ENCODE results near the gene CKS1B.

Gene CKS1B

DNA sequence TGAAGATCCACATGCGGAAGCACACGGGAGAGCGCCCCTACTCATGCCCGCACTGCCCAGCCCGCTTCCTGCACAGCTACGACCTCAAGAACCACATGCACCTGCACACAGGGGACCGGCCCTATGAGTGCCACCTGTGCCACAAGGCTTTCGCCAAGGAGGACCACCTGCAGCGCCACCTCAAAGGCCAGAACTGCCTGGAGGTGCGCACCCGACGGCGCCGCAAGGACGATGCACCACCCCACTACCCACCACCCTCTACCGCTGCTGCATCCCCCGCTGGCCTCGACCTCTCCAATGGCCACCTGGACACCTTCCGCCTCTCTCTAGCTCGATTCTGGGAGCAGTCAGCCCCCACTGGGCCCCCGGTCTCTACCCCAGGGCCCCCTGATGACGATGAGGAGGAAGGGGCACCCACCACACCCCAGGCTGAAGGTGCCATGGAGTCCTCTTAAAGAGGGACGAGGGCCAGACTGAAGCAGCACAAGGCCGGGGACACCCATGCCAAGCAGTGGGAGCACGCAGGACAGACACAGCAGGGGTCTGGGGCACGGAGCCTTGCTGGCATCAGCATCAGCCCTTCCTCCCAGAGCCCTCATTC, 41.9 kb downstream of the CKS1B start:
- peak; percentile 22 for DNase-seq

DNA sequence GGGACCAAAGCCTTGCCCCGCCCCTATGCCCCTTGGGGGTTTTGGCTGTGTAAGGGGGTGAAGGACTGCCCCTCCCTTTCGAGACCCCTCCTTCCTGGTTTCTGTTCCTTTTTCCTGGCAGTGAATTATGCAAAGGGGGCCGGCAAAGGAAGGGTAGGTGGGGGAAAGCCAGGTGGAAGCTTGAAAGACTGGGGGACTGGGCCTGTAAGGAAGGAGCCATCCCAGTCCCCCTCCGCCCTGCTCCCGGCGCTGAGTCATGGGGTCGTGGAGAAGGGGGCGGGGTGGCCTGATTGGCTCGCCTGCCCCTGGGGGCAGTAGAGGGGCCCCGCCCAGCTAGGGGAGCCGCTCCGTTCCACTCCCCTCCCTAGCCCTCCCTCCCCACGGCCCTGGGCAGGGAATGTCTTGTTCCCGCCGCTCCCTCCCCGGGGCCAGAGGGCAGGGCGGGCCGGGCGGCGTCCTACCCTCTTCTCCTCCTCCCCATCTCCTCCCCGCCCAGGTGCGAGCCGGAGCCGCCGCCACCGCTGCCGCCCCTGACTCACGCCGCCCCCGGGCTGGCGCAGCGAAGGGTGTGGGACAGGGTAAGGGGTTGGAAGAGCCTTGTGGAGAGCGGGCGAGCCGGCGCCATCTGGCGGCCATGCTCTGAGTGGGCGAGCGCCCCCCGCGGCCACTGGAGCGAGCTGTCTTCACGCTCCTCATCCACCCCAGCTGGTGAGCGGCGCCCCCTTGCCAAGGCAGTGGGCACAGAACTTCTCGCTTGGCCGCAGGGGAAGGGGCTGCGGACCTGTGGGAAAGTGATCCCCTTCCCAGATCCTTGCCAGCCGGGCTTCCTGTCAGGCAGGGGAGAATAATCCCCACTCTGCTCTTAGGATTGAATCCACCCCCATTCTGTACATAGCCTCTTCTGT, 42.8 kb downstream of the CKS1B start:
- DNase-seq: peak; percentile 94

DNA sequence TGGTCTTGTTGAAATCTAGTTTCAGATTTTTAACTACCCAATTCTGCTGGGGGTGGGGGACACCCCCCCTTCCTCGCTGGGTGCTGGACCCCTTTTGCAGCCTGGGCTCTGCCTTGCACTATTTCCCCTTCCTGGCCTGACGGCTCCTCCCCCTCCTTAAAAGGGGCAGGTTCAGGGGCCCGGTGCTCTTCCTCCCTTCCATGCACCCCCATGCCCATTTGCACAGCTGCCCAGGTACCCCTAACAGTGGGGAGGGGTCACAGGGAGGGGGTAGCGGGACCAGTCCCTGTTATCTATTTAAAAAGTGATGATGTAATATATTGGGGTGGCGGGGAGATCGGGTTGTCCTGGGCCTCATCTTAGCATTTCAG, 43.5 kb downstream of the CKS1B start:
- DNase-seq: no peak

GRCh38 chr1:155018617-155019348, 44.3 kb downstream of the CKS1B start:
- DNase-seq: no peak

- DNase-seq: no peak
Observed at GRCh38 chr1:155019377-155020245, 45.1 kb downstream of the CKS1B start.

GRCh38 chr1:155022136-155022926, 47.9 kb downstream of the CKS1B start:
- DNase-seq: no peak

- no peak for DNase-seq
Observed at GRCh38 chr1:155022927-155023236, 48.4 kb downstream of the CKS1B start.

- DNase-seq: no peak
Observed at GRCh38 chr1:155023627-155024026, 49.1 kb downstream of the CKS1B start.

- DNase-seq: no peak
Observed at GRCh38 chr1:155024315-155024714, 49.8 kb downstream of the CKS1B start.

DNA sequence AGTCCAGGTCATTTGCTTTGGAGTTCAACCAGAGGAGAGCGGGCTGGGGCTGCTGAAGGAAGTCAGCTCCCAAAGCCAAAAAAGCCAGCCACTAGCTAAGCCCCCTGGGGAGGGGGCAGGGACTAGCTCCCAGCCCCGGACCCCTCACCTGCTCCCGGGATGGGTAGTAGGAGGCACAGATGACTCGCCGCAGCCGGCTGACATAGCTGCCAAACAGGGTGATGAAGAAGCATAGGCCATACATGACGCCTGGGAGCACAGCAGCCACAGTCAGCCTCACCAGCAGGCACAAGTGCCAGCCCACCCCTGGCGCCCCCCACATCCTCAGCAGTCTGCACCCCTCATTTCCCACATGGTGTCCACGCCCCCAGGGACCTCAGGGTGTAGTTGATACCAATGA, 51.7 kb downstream of the CKS1B start:
- DNase-seq: no peak

DNA sequence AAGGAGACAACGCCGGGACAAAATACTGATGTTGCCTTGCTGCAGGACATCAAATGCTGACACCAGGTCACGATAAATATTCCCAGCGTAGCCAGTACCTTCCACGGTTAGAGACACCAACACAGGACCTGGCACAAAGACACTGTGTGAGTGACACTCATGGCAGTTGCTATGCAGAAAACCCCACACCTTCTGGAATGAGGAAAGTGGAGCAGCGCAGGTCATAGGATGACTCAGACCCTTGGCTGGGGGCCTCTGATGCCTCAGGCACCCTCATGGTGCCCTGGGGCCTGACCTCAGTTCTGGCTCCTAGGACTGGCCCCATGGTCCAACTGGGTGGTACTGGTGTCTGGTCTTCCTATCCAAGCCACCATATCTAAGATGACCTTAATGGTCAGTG, 52.1 kb downstream of the CKS1B start:
- DNase-seq: no peak
